GM23248 (cell line): ENCODE measurements around the gene ARFIP1. TPM values are rescaled to one million over a fixed set of nuclear protein-coding genes. Genes with fewer than 3 reads are reported as not detected.

Source experiments
- DNase-seq: peaks from one replicate; pipeline ENCODE4 v3.0.0-alpha.2; 2015
- H2AFZ ChIP-seq: fragments of 200-600 bp; sonication (generic); 2 replicates; pipeline ENCODE4 v1.6.1; 2016; ENCODE audit warnings: antibody characterized with exemption
- H3F3A ChIP-seq: fragments of 200-600 bp; sonication (generic); 2 replicates; pipeline ENCODE4 v1.6.1; 2016; ENCODE audit warnings: mild to moderate bottlenecking, antibody characterized with exemption, mixed run types; ENCODE audit not compliant: insufficient read depth
- H3K27ac ChIP-seq: fragments of 200-600 bp; sonication (generic); 2 replicates; pipeline ENCODE4 v1.5.1; 2016; ENCODE audit warnings: mild to moderate bottlenecking
- H3K27me3 ChIP-seq: fragments of 200-600 bp; sonication (generic); replicated peaks from 2 replicates; pipeline ENCODE4 v1.6.1; 2016; ENCODE audit warnings: mild to moderate bottlenecking; ENCODE audit not compliant: insufficient read depth
- H3K36me3 ChIP-seq: fragments of 200-600 bp; sonication (generic); 2 replicates; pipeline ENCODE4 v1.6.1; 2016; ENCODE audit warnings: low read depth, mild to moderate bottlenecking
- H3K4me1 ChIP-seq: fragments of 200-600 bp; sonication (generic); 2 replicates; pipeline ENCODE4 v1.6.1; 2016; ENCODE audit warnings: mild to moderate bottlenecking; ENCODE audit not compliant: insufficient read depth
- H3K4me2 ChIP-seq: fragments of 200-600 bp; sonication (generic); one replicate; pipeline ENCODE4 v1.6.1; 2016; ENCODE audit warnings: mild to moderate bottlenecking; ENCODE audit not compliant: unreplicated experiment
- H3K4me3 ChIP-seq: fragments of 200-600 bp; sonication (generic); 2 replicates; pipeline ENCODE4 v1.5.1; 2016; ENCODE audit warnings: mild to moderate bottlenecking
- H3K79me2 ChIP-seq: fragments of 200-600 bp; sonication (generic); 2 replicates; pipeline ENCODE4 v1.6.1; 2016; ENCODE audit warnings: mild to moderate bottlenecking; ENCODE audit not compliant: insufficient read depth
- H3K9ac ChIP-seq: fragments of 200-600 bp; sonication (generic); 2 replicates; pipeline ENCODE4 v1.6.1; 2016; ENCODE audit warnings: mild to moderate bottlenecking
- H3K9me2 ChIP-seq: fragments of 200-600 bp; sonication (generic); 2 replicates; pipeline ENCODE4 v1.6.1; 2016; ENCODE audit warnings: mixed run types, mild to moderate bottlenecking, moderate library complexity; ENCODE audit not compliant: insufficient read depth
- H3K9me3 ChIP-seq: fragments of 200-600 bp; sonication (generic); one replicate; pipeline ENCODE4 v1.6.1; 2017; ENCODE audit warnings: low read depth
- H4K20me1 ChIP-seq: fragments of 200-600 bp; sonication (generic); 2 replicates; pipeline ENCODE4 v1.6.0; 2016; ENCODE audit not compliant: insufficient read depth
- EZH2 ChIP-seq: fragments of 200-600 bp; sonication (generic); IDR thresholded peaks from 2 replicates; pipeline ENCODE4 v1.6.1; 2018; ENCODE audit warnings: antibody characterized with exemption, mild to moderate bottlenecking; ENCODE audit not compliant: insufficient read depth, poor library complexity, severe bottlenecking
- EZH2phosphoT487 ChIP-seq: fragments of 200-600 bp; sonication (generic); IDR thresholded peaks from 2 replicates; pipeline ENCODE4 v1.6.1; 2018; ENCODE audit warnings: antibody characterized with exemption, moderate library complexity, mild to moderate bottlenecking, low read depth; ENCODE audit not compliant: insufficient read depth
- WGBS, 2 experiments: methylation state at CpG; one replicate each; pipeline ENCODE4 v1.1.6; 2015 to 2017; ENCODE audit warnings: low lambda C conversion rate in 2 of 2, low coverage in 1 of 2; ENCODE audit errors: missing lambda C conversion rate in 2 of 2; 5-methylcytosine and 5-hydroxymethylcytosine counted together
- in situ Hi-C: fragments of 300-500 bp; cut with MboI; formaldehyde crosslinking; loops from 2 replicates; pipeline ENCODE4 v1.15.0; 2020
- polyA plus RNA-seq: library from polyadenylated mRNA; unstranded; fragments of >200 nt; fragmentation: Nextera tagmentation; extraction: Ambion mirVana; gene quantifications from 2 replicates; pipeline ENCODE4 v1.2.1, GENCODE V29; 2016
- total RNA-seq: library from RNA; depleted of rRNA; stranded (reverse); fragments of >200 nt; shearing (Covaris generic); gene quantifications from 2 replicates; pipeline ENCODE4 v1.2.3, GENCODE V29; 2014

The ARFIP1 gene
- total and polyA plus RNA-seq, 2 experiments from 2014 or later: 40.7 to 61.4 TPM

GRCh38 chr4:152815078-152815477 lies 35.3 kb downstream of the ARFIP1 start:
- no peak overlapping the region for H3K9ac ChIP-seq
- H3K36me3 ChIP-seq: peaks cover 4% of the 10 kb centered on the region; the same call in 1 of the 2 replicates
- no peak overlapping the region for H3K4me3 ChIP-seq
- no peak overlapping the region for H3K27ac ChIP-seq
- 0 out of 2 replicates have a peak, but pooled peaks cover 4% of the 10 kb centered on the region for H4K20me1 ChIP-seq
- no peak overlapping the region for H3K4me2 ChIP-seq
- peak; percentile 19 for DNase-seq
- TF ChIP-seq EZH2 (no peak), EZH2phosphoT487 (no peak)
- H3K4me1 ChIP-seq: 0 out of 2 replicates have a peak, but pooled peaks cover 7% of the 10 kb centered on the region
- in situ Hi-C loops: no loop called here
- H3K9me2 ChIP-seq: no peaks in the 10 kb centered on the region
- no peaks in the 10 kb centered on the region for H3K27me3 ChIP-seq
- H3K79me2 ChIP-seq: peaks cover 79% of the 10 kb centered on the region
- no peaks in the 10 kb centered on the region for H3K9me3 ChIP-seq
- no peak overlapping the region for H2AFZ ChIP-seq
- H3F3A ChIP-seq: no peaks in the 10 kb centered on the region

- Histone ChIP-seq H3K36me3 (peaks cover 4% of the 10 kb centered on the region; the same call in 1 of the 2 replicates), H3F3A (no peaks in the 10 kb centered on the region), H3K79me2 (peaks cover 60% of the 10 kb centered on the region), H3K9ac (no peak overlapping the region), H3K9me3 (no peaks in the 10 kb centered on the region), H3K4me1 (0 out of 2 replicates have a peak, but pooled peaks cover 7% of the 10 kb centered on the region), H3K4me2 (no peak overlapping the region), H4K20me1 (0 out of 2 replicates have a peak, but pooled peaks cover 4% of the 10 kb centered on the region), H3K27ac (no peak overlapping the region), H3K27me3 (no peaks in the 10 kb centered on the region), H2AFZ (no peak overlapping the region), H3K9me2 (no peaks in the 10 kb centered on the region), H3K4me3 (no peak overlapping the region)
- in situ Hi-C loops: no loop called here
- peak; percentile 20 for DNase-seq
- TF ChIP-seq EZH2phosphoT487 (no peak), EZH2 (no peak)
Measured at GRCh38 chr4:152817331-152817730, 37.6 kb downstream of the ARFIP1 start.

- Histone ChIP-seq H2AFZ (no peak overlapping the region), H3K4me2 (no peak overlapping the region), H3K27ac (no peak overlapping the region), H4K20me1 (0 out of 2 replicates have a peak, but pooled peaks cover 4% of the 10 kb centered on the region), H3K27me3 (no peaks in the 10 kb centered on the region), H3K79me2 (peaks cover 42% of the 10 kb centered on the region), H3K9me3 (no peaks in the 10 kb centered on the region), H3K36me3 (peaks cover 4% of the 10 kb centered on the region; the same call in 1 of the 2 replicates), H3K9ac (no peak overlapping the region), H3K9me2 (no peaks in the 10 kb centered on the region), H3K4me3 (no peak overlapping the region), H3K4me1 (0 out of 2 replicates have a peak, but pooled peaks cover 7% of the 10 kb centered on the region), H3F3A (no peaks in the 10 kb centered on the region)
- DNase-seq: no peak
- TF ChIP-seq EZH2phosphoT487: no peak
- TF ChIP-seq EZH2: no peak
- in situ Hi-C loops: no loop called here
- WGBS, 2 experiments: 96% methylated on average over 7 of the region's 7 CpGs
Measured at GRCh38 chr4:152819026-152819645, 39.4 kb downstream of the ARFIP1 start.

GRCh38 chr4:152820073-152820472 lies 40.3 kb downstream of the ARFIP1 start:
- Histone ChIP-seq H3K36me3 (peaks cover 4% of the 10 kb centered on the region; the same call in 1 of the 2 replicates), H3K27ac (no peak overlapping the region), H3K79me2 (peaks cover 34% of the 10 kb centered on the region), H3K4me2 (no peak overlapping the region), H3K9me2 (no peaks in the 10 kb centered on the region), H3K9me3 (no peaks in the 10 kb centered on the region), H3K4me3 (no peak overlapping the region), H3K4me1 (0 out of 2 replicates have a peak, but pooled peaks cover 7% of the 10 kb centered on the region), H2AFZ (no peak overlapping the region), H3K27me3 (no peaks in the 10 kb centered on the region), H3K9ac (no peak overlapping the region), H3F3A (no peaks in the 10 kb centered on the region), H4K20me1 (0 out of 2 replicates have a peak, but pooled peaks cover 4% of the 10 kb centered on the region)
- in situ Hi-C loops: no loop called here
- TF ChIP-seq EZH2phosphoT487 (no peak), EZH2 (no peak)
- WGBS, 2 experiments: 77 to 82% methylated on average over 2 of the region's 2 CpGs
- no peak for DNase-seq
